Loucy (cell line): ENCODE measurements around the gene EXOC8.

Source experiments
- H2AFZ ChIP-seq: fragments of 200-600 bp; sonication (generic); 2 replicates; pipeline ENCODE4 v1.6.0; 2016; ENCODE audit warnings: antibody characterized with exemption, mild to moderate bottlenecking, low read length, moderate library complexity
- H3F3A ChIP-seq: fragments of 200-600 bp; 2 replicates; pipeline ENCODE4 v1.6.0; 2016; ENCODE audit warnings: antibody characterized with exemption, low read depth, mild to moderate bottlenecking
- H3K27me3 ChIP-seq: fragments of 200-600 bp; sonication (generic); 2 replicates; pipeline ENCODE4 v1.6.1; 2014; ENCODE audit warnings: low read length, mild to moderate bottlenecking; ENCODE audit not compliant: insufficient read depth, poor library complexity, severe bottlenecking
- H3K36me3 ChIP-seq: fragments of 200-600 bp; sonication (generic); 2 replicates; pipeline ENCODE4 v1.6.1; 2016; ENCODE audit warnings: low read length; ENCODE audit not compliant: insufficient read depth
- H3K4me1 ChIP-seq: fragments of 200-600 bp; sonication (generic); 2 replicates; pipeline ENCODE4 v1.5.1; 2014; ENCODE audit warnings: low read length, mild to moderate bottlenecking; ENCODE audit not compliant: insufficient read depth, poor library complexity, severe bottlenecking
- H3K4me2 ChIP-seq: fragments of 200-600 bp; sonication (generic); 2 replicates; pipeline ENCODE4 v1.6.0; 2014; ENCODE audit warnings: antibody characterized with exemption, low read length, low read depth, mild to moderate bottlenecking; ENCODE audit not compliant: poor library complexity, severe bottlenecking
- H3K4me3 ChIP-seq: fragments of 200-600 bp; sonication (generic); 2 replicates; pipeline ENCODE4 v1.5.1; 2014; ENCODE audit warnings: low read length, mild to moderate bottlenecking, mixed read lengths; ENCODE audit not compliant: poor library complexity, severe bottlenecking
- H3K79me2 ChIP-seq: fragments of 200-600 bp; sonication (generic); 2 replicates; pipeline ENCODE4 v1.6.1; 2014; ENCODE audit warnings: low read length; ENCODE audit not compliant: insufficient read depth
- H3K9ac ChIP-seq: fragments of 200-600 bp; sonication (generic); 2 replicates; pipeline ENCODE4 v1.6.0; 2014; ENCODE audit warnings: mild to moderate bottlenecking, low read depth, low read length, moderate library complexity; ENCODE audit not compliant: poor library complexity, severe bottlenecking
- H3K9me2 ChIP-seq: fragments of 200-600 bp; sonication (generic); replicated peaks from 2 replicates; pipeline ENCODE4 v1.6.1; 2016; ENCODE audit warnings: low read depth, low read length, mixed read lengths
- H3K9me3 ChIP-seq: fragments of 200-600 bp; sonication (generic); 2 replicates; pipeline ENCODE4 v1.6.1; 2014; ENCODE audit warnings: mild to moderate bottlenecking, antibody characterized with exemption, low read length, low read depth; ENCODE audit not compliant: insufficient read depth
- H4K20me1 ChIP-seq: fragments of 200-600 bp; sonication (generic); 2 replicates; pipeline ENCODE4 v1.6.0; 2014; ENCODE audit warnings: antibody characterized with exemption, low read length, mild to moderate bottlenecking; ENCODE audit not compliant: insufficient read depth, poor library complexity, severe bottlenecking
- EZH2phosphoT487 ChIP-seq: fragments of 200-600 bp; IDR thresholded peaks from 2 replicates; pipeline ENCODE4 v1.6.1; 2018; ENCODE audit warnings: antibody characterized with exemption, mild to moderate bottlenecking, moderate library complexity, borderline replicate concordance
- TF ChIP-seq, protein P1 (sequence below): fragments of 200-600 bp; sonication (generic); conservative IDR thresholded peaks from 2 replicates; pipeline ENCODE4 v1.5.1; 2014; ENCODE audit warnings: mild to moderate bottlenecking, antibody characterized with exemption, low read length

EXOC8 gene

DNA sequence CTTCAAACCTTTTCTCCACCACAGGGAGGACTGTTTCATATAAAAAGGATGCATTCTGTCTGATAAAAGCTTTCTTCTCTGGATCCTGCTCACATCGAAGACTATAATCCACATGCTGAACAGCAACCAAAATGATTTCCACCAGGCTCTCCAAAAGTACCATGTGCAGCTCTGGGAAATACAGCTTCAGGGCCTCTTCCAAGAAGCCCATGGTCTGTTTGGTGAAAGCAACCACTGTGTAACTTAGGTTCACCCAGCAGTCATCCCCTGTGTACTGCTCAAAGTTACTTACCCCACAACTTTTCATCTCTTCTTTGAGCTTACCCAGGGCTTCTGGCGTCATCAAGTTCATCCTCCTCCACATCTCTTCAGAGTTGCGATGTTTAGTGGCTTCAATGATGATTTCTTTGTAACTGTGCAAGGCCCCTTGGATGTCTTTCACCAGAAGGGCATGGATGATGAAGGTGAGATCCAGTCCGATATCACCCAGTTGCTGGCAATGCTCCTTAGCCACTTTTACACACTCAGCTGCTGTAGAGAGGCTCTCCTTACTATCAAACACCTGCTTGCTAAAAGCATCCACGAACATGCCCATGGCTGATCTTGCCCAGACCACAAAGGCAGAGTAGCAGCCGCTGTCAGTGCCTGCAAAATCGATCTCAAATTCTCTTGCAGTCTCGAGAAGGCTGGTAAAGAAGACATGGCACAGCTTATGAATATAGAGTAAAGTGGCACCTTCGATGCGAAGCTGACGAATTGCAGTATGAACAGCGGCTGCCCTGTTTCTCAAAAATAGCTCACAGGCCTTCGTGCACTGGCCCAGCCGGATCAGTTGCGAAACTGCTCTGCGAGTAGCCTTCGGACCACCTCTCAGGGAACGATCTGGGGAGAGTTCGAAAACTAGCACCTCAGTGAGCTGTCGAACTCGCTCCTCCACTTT lies 1.7 kb downstream of the EXOC8 start:
- no peaks in the 10 kb centered on the region for H3K9me2 ChIP-seq
- peak overlapping the region; percentile 92 for H3K4me3 ChIP-seq
- H3K4me2 ChIP-seq = peak overlapping the region; percentile 87
- H4K20me1 ChIP-seq = peaks cover 55% of the 10 kb centered on the region
- H3K4me1 ChIP-seq = peaks cover 56% of the 10 kb centered on the region
- H2AFZ ChIP-seq = no peak overlapping the region
- H3F3A ChIP-seq = no peaks in the 10 kb centered on the region; the same call in 1 of the 2 replicates
- TF ChIP-seq EZH2phosphoT487 = no peak
- TF ChIP-seq, protein P1, sequence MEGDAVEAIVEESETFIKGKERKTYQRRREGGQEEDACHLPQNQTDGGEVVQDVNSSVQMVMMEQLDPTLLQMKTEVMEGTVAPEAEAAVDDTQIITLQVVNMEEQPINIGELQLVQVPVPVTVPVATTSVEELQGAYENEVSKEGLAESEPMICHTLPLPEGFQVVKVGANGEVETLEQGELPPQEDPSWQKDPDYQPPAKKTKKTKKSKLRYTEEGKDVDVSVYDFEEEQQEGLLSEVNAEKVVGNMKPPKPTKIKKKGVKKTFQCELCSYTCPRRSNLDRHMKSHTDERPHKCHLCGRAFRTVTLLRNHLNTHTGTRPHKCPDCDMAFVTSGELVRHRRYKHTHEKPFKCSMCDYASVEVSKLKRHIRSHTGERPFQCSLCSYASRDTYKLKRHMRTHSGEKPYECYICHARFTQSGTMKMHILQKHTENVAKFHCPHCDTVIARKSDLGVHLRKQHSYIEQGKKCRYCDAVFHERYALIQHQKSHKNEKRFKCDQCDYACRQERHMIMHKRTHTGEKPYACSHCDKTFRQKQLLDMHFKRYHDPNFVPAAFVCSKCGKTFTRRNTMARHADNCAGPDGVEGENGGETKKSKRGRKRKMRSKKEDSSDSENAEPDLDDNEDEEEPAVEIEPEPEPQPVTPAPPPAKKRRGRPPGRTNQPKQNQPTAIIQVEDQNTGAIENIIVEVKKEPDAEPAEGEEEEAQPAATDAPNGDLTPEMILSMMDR = no peak
- peaks cover 79% of the 10 kb centered on the region for H3K79me2 ChIP-seq
- peak overlapping the region; percentile 88 for H3K9ac ChIP-seq
- H3K36me3 ChIP-seq = no peaks in the 10 kb centered on the region
- no peaks in the 10 kb centered on the region for H3K9me3 ChIP-seq
- H3K27me3 ChIP-seq = no peaks in the 10 kb centered on the region

DNA sequence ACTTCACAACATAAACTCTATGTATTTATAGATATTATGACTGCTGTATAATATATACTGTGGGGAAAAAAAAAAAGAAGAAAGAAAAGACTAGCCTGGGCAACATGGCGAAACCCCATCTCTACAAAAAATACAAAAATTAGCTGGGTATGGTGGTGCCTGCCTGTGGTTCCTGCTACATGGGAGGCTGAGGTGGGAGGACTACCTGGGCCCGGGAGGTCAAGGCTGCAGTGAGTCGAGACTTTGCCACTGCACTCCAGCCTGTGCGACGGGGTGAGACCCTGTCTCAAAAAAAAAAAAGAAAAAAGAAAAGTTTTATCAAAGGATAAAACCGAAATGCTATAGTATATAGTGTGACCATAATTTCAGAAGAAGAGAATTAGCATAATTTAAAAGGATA lies 2.7 kb downstream of the EXOC8 start:
- peak overlapping the region; percentile 87 for H3K4me2 ChIP-seq
- no peaks in the 10 kb centered on the region for H3K27me3 ChIP-seq
- peaks cover 55% of the 10 kb centered on the region for H4K20me1 ChIP-seq
- peak overlapping the region; percentile 88 for H3K9ac ChIP-seq
- H2AFZ ChIP-seq = no peak overlapping the region
- peaks cover 69% of the 10 kb centered on the region for H3K79me2 ChIP-seq
- H3K4me1 ChIP-seq = peaks cover 48% of the 10 kb centered on the region
- H3F3A ChIP-seq = no peaks in the 10 kb centered on the region; the same call in 1 of the 2 replicates
- H3K36me3 ChIP-seq = no peaks in the 10 kb centered on the region
- H3K4me3 ChIP-seq = peak overlapping the region; percentile 92
- no peaks in the 10 kb centered on the region for H3K9me2 ChIP-seq
- TF ChIP-seq, protein P1 = no peak
- no peak for TF ChIP-seq EZH2phosphoT487
- no peaks in the 10 kb centered on the region for H3K9me3 ChIP-seq

DNA sequence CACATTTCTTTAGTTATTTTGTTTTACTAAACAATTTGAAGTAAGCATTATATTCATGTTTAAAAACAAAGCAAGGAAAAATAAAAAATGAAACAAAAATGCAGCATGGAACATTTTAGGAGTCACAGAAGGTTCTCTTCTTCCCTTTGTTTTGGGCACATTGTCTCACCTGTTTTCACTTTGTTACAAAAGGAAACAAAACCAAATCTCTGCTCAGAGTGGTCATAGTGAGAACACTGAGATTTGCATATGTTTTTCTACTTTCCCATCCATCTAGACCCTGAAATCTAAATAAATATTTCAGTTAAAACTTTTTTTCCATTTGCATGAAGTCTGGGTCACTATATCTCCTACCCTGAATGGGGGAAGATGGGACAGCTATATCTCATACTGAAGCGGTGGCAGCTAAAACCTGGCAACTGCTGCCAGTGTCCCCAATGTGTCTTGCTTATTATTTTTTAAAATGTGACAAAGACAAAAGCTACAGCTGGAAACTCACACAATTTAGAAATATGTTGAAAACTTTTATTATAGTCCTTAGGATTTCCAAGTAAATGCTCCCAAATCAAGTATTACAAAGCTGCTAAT lies 3.5 kb downstream of the EXOC8 start:
- Histone ChIP-seq H2AFZ (no peak overlapping the region), H3K9me2 (no peaks in the 10 kb centered on the region), H3K4me1 (peaks cover 41% of the 10 kb centered on the region), H3K4me3 (peak overlapping the region; percentile 92), H3K36me3 (no peaks in the 10 kb centered on the region), H3K9me3 (no peaks in the 10 kb centered on the region), H4K20me1 (peaks cover 52% of the 10 kb centered on the region), H3K9ac (peak overlapping the region; percentile 88), H3K4me2 (peak overlapping the region; percentile 87), H3F3A (no peaks in the 10 kb centered on the region; the same call in 1 of the 2 replicates), H3K27me3 (no peaks in the 10 kb centered on the region), H3K79me2 (peaks cover 61% of the 10 kb centered on the region)
- TF ChIP-seq, protein P1 = no peak
- TF ChIP-seq EZH2phosphoT487 = no peak
